Fibroblast of villous mesenchyme (primary cell): ENCODE data around the gene CDH4. TPM values are rescaled to one million over a fixed set of nuclear protein-coding genes. Genes with fewer than 3 reads are reported as not detected.

ENCODE experiments used
- DNase-seq: peaks from one replicate; pipeline ENCODE4 v3.0.0-alpha.2; 2010; ENCODE audit warnings: low read depth
- H3K4me3 ChIP-seq: 2 replicates; pipeline ENCODE4 v1.5.1; 2011; ENCODE audit warnings: low read depth, mild to moderate bottlenecking, low read length
- total RNA-seq: library from RNA; depleted of rRNA; stranded (reverse); fragments of >200 nt; gene quantifications from 2 replicates; pipeline ENCODE4 v1.2.3, GENCODE V29; 2012
- TF ChIP-seq, protein P1 (sequence below): IDR thresholded peaks from 2 replicates; pipeline ENCODE4 v1.5.1; 2012; ENCODE audit warnings: low read depth, mild to moderate bottlenecking, low read length; ENCODE audit not compliant: insufficient read depth

Gene CDH4
- total RNA-seq, 1 donor: 1.7 TPM

DNA sequence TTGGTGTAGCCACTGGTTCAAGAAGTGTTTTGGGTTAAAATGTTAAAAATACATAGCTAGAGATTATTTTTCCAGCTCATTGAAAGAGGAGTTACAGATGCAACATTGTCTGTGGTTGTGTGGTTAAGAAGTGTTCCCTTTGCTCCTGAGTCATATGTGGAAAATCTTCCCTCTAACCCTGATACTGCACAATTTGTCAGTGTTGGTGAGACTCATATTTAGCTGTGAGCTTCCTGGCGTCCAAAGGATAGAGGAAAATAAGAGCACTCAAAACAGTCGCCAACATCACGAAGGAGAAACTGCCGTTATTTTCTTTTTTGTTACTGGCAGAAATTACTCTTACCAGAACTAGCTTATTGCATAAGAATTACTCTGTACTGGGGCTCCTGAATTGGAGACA is 250.4 kb downstream of the CDH4 start:
- TF ChIP-seq, protein P1, sequence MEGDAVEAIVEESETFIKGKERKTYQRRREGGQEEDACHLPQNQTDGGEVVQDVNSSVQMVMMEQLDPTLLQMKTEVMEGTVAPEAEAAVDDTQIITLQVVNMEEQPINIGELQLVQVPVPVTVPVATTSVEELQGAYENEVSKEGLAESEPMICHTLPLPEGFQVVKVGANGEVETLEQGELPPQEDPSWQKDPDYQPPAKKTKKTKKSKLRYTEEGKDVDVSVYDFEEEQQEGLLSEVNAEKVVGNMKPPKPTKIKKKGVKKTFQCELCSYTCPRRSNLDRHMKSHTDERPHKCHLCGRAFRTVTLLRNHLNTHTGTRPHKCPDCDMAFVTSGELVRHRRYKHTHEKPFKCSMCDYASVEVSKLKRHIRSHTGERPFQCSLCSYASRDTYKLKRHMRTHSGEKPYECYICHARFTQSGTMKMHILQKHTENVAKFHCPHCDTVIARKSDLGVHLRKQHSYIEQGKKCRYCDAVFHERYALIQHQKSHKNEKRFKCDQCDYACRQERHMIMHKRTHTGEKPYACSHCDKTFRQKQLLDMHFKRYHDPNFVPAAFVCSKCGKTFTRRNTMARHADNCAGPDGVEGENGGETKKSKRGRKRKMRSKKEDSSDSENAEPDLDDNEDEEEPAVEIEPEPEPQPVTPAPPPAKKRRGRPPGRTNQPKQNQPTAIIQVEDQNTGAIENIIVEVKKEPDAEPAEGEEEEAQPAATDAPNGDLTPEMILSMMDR: no peak
- no peak overlapping the region for H3K4me3 ChIP-seq
- no peak for DNase-seq

DNA sequence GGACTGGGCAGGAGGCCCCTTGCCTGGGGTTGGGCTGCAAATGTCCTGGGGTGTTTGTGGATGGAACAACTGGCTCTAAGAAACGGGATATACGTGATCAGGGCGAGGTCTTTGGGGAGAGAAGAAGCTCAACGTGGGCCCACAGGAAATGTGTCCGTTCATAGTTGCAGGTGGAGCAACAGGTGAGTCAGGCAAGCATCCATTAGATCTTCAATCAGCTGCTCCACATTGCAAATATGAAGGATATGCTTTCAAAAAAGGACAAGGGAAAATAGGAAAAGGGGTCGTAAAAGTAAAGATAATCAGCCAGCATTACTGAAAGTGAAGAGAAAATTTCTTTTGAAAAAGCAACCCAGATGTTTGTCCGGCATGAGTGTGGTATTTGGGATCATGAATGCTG is 251.0 kb downstream of the CDH4 start:
- TF ChIP-seq, protein P1: no peak
- DNase-seq: no peak
- no peak overlapping the region for H3K4me3 ChIP-seq

DNA sequence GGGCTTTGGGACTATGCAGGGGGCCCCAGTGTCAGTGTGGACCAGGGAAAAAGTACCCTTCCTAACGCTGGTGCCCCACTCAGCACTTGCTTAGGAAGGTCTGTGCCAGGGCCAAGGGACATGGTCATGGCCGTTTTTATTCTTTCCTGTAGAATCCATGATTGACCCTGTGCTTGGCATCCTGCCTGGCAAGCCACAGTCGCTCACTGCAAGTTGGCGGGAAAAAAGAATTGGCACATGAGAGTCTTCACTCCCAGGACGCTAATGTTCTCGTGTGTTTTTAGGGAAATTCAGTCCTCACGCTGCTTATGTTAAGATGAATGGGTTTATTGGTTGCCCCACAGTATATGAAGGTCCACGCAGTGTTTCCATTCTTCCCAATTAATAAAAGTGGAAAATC is 253.4 kb downstream of the CDH4 start:
- no peak overlapping the region for H3K4me3 ChIP-seq
- TF ChIP-seq, protein P1: no peak
- no peak for DNase-seq

DNA sequence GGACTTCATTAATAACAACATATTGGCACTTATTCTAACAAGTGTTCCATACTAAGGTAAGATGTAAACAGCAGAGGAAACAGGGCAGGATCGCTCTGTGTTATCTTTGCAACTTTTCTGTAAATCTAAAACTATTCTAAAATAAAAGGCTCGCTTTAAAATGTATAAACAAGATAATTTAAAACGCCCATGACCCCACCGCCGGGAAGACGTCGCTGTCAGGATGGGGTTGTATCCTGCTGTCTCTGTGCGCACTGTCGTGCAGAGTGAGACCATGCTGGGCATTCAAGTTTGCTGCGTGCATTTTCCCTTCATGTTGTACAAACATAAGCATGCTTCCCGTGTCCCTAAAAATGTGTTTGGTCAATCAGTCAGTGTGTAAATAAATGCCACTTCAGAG is 255.7 kb downstream of the CDH4 start:
- H3K4me3 ChIP-seq: no peak overlapping the region
- TF ChIP-seq, protein P1: no peak
- no peak for DNase-seq

DNA sequence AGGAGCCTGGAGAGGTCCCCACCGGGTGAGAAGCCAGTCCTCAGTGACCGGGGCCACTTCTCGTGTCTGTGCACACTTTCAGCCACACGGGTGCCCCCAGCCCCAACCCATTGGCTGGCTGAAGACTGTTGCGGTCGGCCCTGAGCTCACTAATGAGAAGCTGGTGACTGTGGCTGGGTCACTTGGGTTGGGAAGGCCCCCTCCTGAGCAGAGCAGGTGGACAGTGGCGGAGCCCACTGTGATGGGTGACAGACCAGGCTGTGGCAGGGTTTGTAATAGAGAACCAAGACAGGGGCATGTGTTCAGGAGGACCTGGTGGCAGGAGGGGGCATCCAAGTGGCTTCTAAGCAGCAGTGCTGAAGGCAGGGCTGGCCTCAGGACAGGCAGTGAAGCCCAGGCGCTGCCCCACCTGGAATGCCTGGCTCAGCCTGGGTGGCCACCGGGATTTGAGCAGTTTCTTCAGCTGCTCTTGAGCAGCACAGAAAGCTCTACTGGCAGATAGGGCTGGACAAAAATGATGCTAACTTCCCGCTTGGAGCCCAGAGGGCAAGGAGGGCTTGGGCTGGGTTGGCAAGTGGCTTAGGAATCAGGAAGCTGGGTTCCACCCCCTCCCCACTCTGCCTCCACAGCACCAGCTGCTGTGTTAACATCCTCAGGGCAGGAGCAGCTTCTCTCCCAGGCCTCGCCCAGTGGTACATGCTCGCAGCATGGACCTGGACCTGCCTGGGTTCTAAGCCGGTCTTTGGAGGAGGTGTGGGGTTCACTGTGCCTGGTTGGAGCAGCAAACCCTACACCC is 256.4 kb downstream of the CDH4 start:
- TF ChIP-seq, protein P1: no peak
- no peak for DNase-seq
- H3K4me3 ChIP-seq: no peak overlapping the region

DNA sequence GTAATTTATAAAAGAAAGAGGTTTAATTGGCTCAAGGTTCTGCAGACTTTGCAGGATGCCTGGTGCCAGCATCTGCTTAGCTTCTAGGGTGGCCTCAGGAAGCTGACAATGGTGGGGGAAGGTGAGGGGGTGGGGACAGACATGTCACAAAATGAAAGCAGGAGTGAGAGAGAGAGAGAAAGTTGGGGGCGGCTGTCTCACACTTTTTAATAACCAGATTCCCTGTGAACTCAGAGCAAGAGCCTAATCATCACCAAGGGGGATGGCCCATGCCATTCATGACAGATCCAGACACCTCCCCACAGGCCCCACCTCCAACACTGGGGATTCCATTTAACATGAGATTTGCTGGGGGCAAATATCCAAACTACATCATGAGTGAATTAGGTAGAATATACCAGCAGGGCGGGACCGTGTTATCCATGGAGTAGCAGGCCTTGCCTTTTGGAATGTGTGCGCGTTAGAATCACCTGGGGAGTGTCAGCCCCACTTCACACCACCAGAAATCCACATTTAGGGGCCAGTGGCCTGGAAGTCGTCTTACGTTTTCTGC is 258.8 kb downstream of the CDH4 start:
- H3K4me3 ChIP-seq: no peak overlapping the region
- TF ChIP-seq, protein P1: no peak
- no peak for DNase-seq
